Lung (tissue), 12 donors: ENCODE measurements around the gene AGER. TPM values are rescaled to one million over a fixed set of nuclear protein-coding genes. Genes with fewer than 3 reads are reported as not detected.

Source experiments
- ATAC-seq: fragments of 200-7000 bp; cut with Tn5 transposase; one replicate; pipeline ENCODE4 v1.9.1; 2020; ENCODE audit warnings: moderate number of reproducible peaks; ENCODE audit not compliant: insufficient read depth, low FRiP score
- DNase-seq, 3 donors: peaks; one replicate each; pipeline ENCODE4 v3.0.0-alpha.2; 2013 to 2017
- H3K27ac ChIP-seq, 2 donors: one replicate each; pipeline ENCODE4 v1.5.1; 2013; ENCODE audit warnings: mild to moderate bottlenecking in 2 of 2, moderate library complexity in 2 of 2, control low read depth in 1 of 2, inconsistent platforms in 1 of 2, low read depth in 1 of 2, low read length in 1 of 2
- H3K27me3 ChIP-seq, 3 donors: one replicate each; pipeline ENCODE4 v1.5.1; 2013; ENCODE audit warnings: low read length in 2 of 3; ENCODE audit not compliant: control insufficient read depth in 3 of 3, insufficient read depth in 3 of 3
- H3K36me3 ChIP-seq, 4 donors: one replicate each; pipeline ENCODE4 v1.5.1; 2013; ENCODE audit warnings: low read length in 4 of 4, mild to moderate bottlenecking in 1 of 4, moderate library complexity in 1 of 4; ENCODE audit not compliant: control insufficient read depth in 4 of 4, insufficient read depth in 4 of 4
- H3K4me1 ChIP-seq, 5 donors: one replicate each; pipeline ENCODE4 v1.5.1; 2013; ENCODE audit warnings: low read length in 5 of 5, mild to moderate bottlenecking in 2 of 5, moderate library complexity in 1 of 5; ENCODE audit not compliant: control insufficient read depth in 5 of 5, insufficient read depth in 5 of 5
- H3K4me3 ChIP-seq: one replicate; pipeline ENCODE4 v1.5.1; 2013; ENCODE audit warnings: mild to moderate bottlenecking, control low read depth, moderate library complexity
- H3K9ac ChIP-seq, 2 donors: one replicate each; pipeline ENCODE4 v1.5.1; 2013; ENCODE audit warnings: low read length in 2 of 2, control low read depth in 1 of 2; ENCODE audit not compliant: insufficient read depth in 1 of 2
- H3K9me3 ChIP-seq, 4 donors: one replicate each; pipeline ENCODE4 v1.5.1; 2013; ENCODE audit warnings: low read length in 3 of 4, mild to moderate bottlenecking in 1 of 4, moderate library complexity in 1 of 4; ENCODE audit not compliant: control insufficient read depth in 4 of 4, insufficient read depth in 3 of 4
- WGBS, 2 donors: extraction: QIAGEN DNeasy Blood & Tissue Kit; methylation state at CpG; one replicate each; pipeline ENCODE4 v1.1.7; 2013; 5-methylcytosine and 5-hydroxymethylcytosine counted together
- polyA plus RNA-seq, 2 donors: library from polyadenylated mRNA; stranded (reverse); fragments of 200-250 nt; gene quantifications; one replicate each; pipeline ENCODE4 v1.2.1, GENCODE V29; 2013
- total RNA-seq, 2 donors: library from RNA; depleted of rRNA in 1 of 2; stranded (reverse); fragments of >200 nt in 1 of 2; gene quantifications; one replicate each; pipeline ENCODE4 v1.2.1, GENCODE V29; 2014 to 2021
- TF ChIP-seq, protein P1 (sequence below): IDR thresholded peaks from 2 replicates; pipeline ENCODE4 v1.5.1; 2012; ENCODE audit warnings: mild to moderate bottlenecking; ENCODE audit errors: control extremely low read depth, extremely low read depth
- donor health status: control.
- donor health status: control.
- donor health status: Bipolar disorder and iron deficiency.
- donor health status: healthy.
- donor health status: DM: yes; HTN: yes; CAD: no.

AGER gene
- total and polyA plus RNA-seq, 4 donors: 178 to 1,487 (median 347) TPM

DNA sequence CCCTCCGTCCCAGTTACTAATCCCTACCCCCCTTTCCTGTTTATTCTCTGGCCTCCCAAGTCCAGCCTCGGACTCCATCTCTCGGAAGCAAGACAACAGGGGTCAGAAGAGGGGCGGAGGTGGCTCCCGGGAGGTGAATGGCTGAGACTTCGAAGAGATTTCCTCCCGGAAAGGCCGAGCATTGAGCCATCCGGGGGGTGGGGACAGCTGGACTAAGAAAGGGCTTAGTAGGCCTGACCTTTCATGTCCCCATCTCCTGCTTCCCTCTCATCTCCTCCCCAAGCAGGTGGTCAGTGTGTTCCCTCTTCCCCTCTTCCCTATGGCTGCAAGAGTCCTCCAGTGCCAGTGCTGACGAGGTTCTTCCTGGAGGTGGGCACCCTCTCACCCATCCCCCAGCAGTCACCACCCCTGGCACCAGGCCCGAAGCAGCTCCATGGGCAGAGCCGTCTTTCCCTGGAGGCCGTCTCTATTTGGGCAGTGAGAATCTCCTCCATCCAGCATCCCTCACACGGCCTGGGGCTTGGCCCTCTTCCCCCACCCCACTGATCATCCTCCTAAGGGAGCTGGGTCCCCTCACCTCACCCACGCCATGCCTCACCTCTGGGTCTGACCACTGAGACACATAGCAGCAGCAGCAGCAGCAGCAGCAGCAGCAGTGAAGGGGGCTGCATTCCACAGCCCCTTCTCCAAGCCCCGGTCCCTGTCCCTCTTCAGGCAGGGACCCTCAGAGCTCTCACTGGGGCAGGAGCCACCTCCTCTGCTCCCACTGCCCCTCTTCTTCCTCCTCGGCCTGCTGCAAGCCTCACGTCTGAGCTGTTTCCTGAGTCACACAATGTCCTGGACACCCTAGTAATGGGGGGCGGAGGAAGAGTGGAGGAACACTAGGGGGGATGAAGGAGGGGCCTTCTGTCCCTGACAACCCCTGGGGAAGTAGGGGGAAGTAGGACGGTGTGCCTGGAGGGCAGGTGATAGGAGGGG lies 39.5 kb upstream of the AGER start, which contains the start of gene NOTCH4:
NOTCH4 (minus strand) TSS at position 810 of the 978 bp plus-strand sequence; CDS start at position 671, 139 bp downstream.
- peak within 1 kb of the TSS; percentile 45 to 76 for H3K27ac ChIP-seq
- ATAC-seq (no peak), DNase-seq (peak in 1 of 3 donors; percentile 20)
- TF ChIP-seq, protein P1, sequence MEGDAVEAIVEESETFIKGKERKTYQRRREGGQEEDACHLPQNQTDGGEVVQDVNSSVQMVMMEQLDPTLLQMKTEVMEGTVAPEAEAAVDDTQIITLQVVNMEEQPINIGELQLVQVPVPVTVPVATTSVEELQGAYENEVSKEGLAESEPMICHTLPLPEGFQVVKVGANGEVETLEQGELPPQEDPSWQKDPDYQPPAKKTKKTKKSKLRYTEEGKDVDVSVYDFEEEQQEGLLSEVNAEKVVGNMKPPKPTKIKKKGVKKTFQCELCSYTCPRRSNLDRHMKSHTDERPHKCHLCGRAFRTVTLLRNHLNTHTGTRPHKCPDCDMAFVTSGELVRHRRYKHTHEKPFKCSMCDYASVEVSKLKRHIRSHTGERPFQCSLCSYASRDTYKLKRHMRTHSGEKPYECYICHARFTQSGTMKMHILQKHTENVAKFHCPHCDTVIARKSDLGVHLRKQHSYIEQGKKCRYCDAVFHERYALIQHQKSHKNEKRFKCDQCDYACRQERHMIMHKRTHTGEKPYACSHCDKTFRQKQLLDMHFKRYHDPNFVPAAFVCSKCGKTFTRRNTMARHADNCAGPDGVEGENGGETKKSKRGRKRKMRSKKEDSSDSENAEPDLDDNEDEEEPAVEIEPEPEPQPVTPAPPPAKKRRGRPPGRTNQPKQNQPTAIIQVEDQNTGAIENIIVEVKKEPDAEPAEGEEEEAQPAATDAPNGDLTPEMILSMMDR: no peak
- WGBS, 2 donors: 53 to 54% methylated on average over 19 to 20 of the region's 20 CpGs
- peaks cover 0 to 7% (median 0%) of the 10 kb centered on the region in 5 donors for H3K4me1 ChIP-seq
- no peaks in the 10 kb centered on the region for H3K27me3 ChIP-seq
- peak within 1 kb of the TSS; percentile 20 for H3K4me3 ChIP-seq
- peaks cover 0 to 6% (median 0%) of the 10 kb centered on the region in 4 donors for H3K36me3 ChIP-seq
- no peak within 1 kb of the TSS for H3K9ac ChIP-seq
- no peaks in the 10 kb centered on the region for H3K9me3 ChIP-seq

DNA sequence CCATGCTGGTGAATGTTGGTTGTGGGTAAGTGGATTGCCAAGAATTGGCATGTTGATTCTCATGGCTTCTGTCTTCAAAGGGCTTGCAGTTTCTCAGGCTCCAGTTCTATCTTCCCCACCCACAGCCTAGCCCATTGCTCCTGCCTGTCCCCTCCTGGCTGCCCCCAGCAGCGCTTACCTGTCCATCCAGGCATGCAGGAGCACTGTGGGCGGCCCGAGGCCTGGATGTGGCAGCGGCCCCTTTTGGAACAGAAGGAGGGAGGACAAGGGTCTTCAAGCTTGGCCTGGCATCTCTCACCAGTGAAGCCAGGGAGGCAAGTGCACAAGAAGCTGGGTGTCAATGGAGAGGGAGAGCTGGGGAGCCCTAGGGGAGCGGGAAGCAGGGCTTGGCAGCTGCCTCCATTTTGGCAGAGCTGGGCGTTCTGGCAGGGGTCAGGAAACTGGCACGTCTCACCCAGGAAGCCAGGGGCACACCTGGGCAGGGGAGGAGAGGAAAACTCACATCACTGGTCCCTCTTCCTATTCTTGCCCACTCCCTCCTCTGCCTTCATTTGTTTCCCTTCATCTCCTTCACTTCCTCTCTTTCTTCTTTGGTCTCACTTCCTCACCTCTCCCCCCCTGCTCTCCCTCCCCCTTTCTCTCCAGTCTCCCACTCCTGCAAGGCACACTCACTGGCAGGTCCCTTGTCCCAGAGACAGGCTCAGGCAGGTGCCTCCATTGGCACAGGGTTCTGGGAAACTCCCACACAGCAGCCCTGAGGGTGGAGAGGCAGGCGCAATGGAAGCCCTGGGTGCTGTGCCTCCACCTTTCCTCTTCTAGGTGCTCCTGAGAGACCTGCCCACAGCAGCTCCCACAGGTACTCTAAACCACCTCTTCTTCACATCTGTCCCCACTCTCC lies 38.5 kb upstream of the AGER start:
- Histone ChIP-seq H3K36me3 (peaks cover 0 to 6% (median 0%) of the 10 kb centered on the region in 4 donors), H3K9ac (no peak overlapping the region), H3K4me3 (peak overlapping the region; percentile 19), H3K9me3 (no peaks in the 10 kb centered on the region), H3K4me1 (peaks cover 0 to 7% (median 0%) of the 10 kb centered on the region in 5 donors), H3K27ac (peak overlapping the region; percentile 4 to 18), H3K27me3 (no peaks in the 10 kb centered on the region)
- TF ChIP-seq, protein P1: no peak
- ATAC-seq (no peak), DNase-seq (no peak)
- 70 to 90% methylated on average over 7 to 8 of the region's 8 CpGs for WGBS, 2 donors

DNA sequence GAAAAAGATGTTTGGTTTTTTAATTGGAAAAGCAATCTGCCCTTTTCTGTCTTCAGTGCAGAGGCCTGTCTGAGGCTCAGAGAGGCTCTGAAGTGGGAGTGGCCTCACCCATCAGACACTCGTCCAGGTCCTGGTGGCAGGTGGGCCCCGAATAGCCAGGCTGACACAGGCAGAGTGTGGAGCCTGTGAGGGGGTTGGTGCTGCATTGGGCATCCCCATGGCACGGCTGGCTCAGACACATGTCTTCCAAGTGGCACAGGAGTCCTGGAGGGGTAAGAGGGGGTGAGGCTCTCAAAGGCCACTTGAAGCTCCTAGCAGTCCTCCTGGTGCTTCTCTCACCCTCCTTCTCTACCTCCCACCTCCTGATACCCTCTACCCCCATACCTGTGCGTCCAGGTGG lies 36.0 kb upstream of the AGER start:
- no peaks in the 10 kb centered on the region for H3K27me3 ChIP-seq
- 76 to 93% methylated on average over 4 of the region's 4 CpGs for WGBS, 2 donors
- TF ChIP-seq, protein P1: no peak
- ATAC-seq (no peak), DNase-seq (no peak)
- H3K4me3 ChIP-seq: no peak overlapping the region
- no peaks in the 10 kb centered on the region for H3K9me3 ChIP-seq
- H3K36me3 ChIP-seq: peaks cover 0 to 6% (median 0%) of the 10 kb centered on the region in 4 donors
- no peak overlapping the region for H3K9ac ChIP-seq
- peaks cover 0 to 7% (median 0%) of the 10 kb centered on the region in 5 donors for H3K4me1 ChIP-seq
- no peak overlapping the region for H3K27ac ChIP-seq
